Fibroblast of the aortic adventitia (primary cell): ENCODE data around the gene CADM4. TPM values are rescaled to one million over a fixed set of nuclear protein-coding genes. Genes with fewer than 3 reads are reported as not detected.

Experiments
- DNase-seq: peaks from one replicate; pipeline ENCODE4 v3.0.0-alpha.2; 2010; ENCODE audit warnings: low read depth
- H3K4me3 ChIP-seq: 2 replicates; pipeline ENCODE4 v1.5.1; 2011; ENCODE audit warnings: low read depth, mild to moderate bottlenecking, control low read depth, low read length, moderate library complexity
- total RNA-seq: library from RNA; depleted of rRNA; stranded (reverse); fragments of >200 nt; gene quantifications from 2 replicates; pipeline ENCODE4 v1.2.3, GENCODE V29; 2012; ENCODE audit warnings: low replicate concordance
- TF ChIP-seq, protein P1 (sequence below): IDR thresholded peaks from 2 replicates; pipeline ENCODE4 v1.5.1; 2011; ENCODE audit warnings: mild to moderate bottlenecking, low read length, control low read depth, inconsistent platforms; ENCODE audit not compliant: insufficient read depth

The CADM4 gene
- total RNA-seq, 1 donor, result 0.27 TPM

DNA sequence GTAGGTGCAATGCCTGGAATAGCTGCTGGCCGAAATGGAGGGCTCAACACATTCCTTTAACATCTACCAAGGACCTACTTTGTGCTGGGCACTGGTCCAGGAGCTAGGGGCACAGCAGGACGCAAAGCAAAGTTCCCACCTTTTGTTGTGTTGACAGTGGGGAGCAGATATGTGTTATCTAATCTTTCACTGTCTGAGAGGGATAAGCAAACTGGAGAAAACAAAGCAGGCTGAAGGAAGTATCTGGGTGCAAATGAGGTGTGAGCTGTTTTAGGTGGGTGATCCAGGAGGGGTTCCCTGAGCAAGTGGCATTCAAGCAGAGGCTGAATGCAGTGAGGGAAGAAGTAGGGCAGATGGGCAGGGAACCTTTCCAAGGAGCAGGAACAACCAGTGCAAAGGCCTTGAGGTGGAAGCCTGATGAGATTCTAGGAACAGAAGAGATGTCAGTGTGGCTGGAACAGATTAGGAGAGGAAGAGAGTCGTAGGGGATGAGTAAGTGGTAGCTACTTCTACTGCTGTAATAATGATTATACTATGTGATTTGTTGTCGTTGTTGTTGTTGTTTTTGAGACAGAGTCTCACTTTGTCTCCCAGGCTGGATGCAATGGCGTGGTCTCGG is 32.5 kb upstream of the CADM4 start:
- H3K4me3 ChIP-seq, result no peak overlapping the region
- TF ChIP-seq, protein P1, sequence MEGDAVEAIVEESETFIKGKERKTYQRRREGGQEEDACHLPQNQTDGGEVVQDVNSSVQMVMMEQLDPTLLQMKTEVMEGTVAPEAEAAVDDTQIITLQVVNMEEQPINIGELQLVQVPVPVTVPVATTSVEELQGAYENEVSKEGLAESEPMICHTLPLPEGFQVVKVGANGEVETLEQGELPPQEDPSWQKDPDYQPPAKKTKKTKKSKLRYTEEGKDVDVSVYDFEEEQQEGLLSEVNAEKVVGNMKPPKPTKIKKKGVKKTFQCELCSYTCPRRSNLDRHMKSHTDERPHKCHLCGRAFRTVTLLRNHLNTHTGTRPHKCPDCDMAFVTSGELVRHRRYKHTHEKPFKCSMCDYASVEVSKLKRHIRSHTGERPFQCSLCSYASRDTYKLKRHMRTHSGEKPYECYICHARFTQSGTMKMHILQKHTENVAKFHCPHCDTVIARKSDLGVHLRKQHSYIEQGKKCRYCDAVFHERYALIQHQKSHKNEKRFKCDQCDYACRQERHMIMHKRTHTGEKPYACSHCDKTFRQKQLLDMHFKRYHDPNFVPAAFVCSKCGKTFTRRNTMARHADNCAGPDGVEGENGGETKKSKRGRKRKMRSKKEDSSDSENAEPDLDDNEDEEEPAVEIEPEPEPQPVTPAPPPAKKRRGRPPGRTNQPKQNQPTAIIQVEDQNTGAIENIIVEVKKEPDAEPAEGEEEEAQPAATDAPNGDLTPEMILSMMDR, result no peak
- no peak for DNase-seq

DNA sequence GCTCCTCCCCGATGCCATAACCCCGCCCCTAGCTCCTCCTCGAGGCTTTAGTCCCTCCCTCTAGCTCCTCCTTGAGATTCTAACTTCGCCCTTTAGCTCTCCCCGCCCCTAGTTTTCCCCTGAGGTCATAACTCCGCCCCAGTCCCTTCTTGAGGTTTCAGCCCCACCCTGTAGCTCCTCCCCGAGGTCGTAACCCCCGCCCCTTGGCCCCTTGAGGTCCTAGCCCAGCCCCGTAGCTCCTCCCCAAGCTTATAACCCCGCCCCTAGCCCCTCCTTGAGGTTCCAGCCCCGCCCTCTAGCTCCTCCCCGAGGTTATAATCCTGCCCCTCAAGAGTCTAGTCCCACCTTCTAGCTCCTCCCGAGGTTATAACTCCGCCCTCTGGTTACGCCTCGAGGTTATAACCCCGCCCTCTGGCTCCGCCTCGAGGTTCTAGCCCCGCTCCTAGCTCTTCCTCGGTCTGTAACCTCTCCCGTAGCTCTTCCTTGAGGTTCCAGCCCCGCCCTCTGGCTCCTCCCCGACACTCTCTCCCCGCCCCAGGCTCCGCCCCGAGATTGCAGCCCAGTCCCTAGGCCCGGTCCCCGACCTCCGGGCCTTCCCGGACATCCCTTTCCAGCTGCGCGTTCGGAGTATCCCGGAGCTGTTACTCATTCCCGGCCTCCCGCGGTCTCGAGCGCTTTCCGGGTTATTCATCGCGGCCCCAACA is 28.9 kb upstream of the CADM4 start:
- TF ChIP-seq, protein P1, result no peak

DNA sequence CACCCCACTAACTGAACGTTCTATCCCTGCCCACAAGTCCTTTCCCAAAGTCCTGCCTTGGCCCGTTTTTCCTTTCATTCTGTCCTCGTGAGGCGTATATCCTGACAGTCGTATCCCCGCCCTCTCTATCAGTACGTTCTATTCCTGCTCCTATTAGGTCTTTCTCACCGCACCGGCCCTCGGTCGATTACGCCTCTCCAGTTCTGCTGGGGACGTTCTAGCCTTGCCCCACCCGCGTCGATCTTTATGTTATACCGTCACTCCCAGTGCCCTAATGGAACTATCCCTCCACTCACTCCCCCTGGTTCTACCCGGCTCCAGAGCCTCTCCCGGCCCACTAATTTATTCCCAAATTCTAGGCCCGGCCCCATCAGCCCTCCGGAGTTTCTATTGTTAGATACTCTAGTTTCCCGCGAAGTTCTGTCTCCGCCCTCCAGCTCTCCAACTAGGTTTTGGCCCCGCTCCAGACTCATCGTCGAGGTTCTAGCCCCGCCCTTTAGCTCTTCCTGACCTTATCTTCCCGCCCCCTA is 28.3 kb upstream of the CADM4 start:
- no peak for DNase-seq
- TF ChIP-seq, protein P1, result no peak
- H3K4me3 ChIP-seq, result peak overlapping the region; percentile 67

More for the DNA sequence above, 28.9 kb upstream of the CADM4 start:
- H3K4me3 ChIP-seq, result peak overlapping the region; percentile 93
- DNase-seq, result peak; percentile 100

DNA sequence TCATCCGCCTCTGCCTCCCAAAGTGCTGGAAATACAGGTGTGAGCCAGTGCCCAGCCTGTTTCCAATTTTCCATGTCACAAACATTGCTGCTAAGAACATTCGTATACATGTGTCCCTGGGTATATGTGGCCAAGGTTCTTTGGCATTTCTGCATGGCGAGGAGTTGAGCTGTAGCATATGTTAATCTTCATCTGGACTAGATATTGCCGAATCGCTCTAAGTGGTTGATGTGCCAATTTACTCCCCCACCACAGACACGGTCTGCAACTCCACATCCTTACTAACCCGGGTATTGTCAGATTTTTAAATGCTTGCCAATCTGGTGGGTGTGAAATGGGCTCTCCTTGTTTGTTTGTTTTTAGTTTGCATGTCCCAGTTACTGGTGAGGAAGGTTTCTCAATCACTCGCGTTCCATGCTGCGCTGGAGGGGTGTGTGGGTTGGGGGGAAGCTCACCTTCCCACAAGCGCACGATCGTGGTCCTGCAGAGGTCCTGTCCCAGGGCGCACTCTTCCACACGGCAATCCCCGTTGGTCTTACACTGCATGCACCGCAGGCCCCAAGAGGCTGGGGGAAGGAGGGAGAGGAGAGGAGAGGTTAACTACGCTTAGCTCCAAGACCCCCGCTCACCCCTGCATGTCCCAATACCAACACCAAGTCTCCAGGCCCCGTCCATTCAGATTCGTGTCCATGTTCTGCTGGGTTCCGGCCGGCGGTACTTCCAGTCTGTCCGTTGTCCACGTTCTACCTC is 27.7 kb upstream of the CADM4 start:
- no peak for DNase-seq
- H3K4me3 ChIP-seq, result peak overlapping the region; percentile 67
- TF ChIP-seq, protein P1, result no peak

DNA sequence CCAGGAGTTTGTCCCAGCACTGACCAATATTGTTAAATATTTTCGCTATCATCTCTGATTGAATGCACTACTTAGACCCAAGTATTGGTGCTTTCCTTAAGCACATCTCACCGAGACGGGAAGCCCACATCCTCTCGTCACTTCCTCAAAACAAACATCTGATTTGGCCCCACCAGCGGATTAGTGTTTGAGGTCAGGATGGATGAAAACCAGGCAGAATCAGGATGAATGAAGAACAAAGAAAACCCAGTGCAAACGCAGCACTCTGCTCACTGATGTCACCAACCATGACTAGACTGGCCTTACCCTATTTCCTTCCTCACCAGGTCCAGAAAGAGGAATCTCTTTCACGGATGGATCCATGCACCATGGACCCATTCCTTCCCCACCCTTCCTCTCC is 24.4 kb upstream of the CADM4 start:
- no peak overlapping the region for H3K4me3 ChIP-seq
- TF ChIP-seq, protein P1, result no peak
- no peak for DNase-seq

DNA sequence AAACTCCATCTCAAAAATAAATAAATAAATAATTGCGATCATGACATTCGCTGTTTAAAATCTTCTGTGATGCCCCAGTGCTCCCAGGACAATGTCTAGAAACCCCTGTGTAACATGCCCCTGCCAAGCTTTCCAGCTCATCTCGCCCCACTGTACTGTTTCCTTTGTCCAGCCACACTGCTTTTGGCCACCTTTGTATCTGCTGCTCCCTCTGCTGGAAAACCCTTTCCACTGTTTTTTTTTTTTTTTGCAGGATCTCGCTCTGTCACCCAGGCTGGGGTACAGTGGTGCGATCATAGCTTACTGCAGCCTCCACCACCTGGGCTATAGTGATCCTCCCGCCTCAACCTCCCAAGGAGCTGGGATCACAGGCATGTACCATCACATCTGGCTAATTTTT is 22.8 kb upstream of the CADM4 start:
- H3K4me3 ChIP-seq, result no peak overlapping the region
- DNase-seq, result no peak
- TF ChIP-seq, protein P1, result peak; percentile 45
